HUDEP-2 (cell line): ENCODE measurements around the gene PPFIBP1.
A peak's percentile ranks its signal among the peaks of the same experiment; 100 is the strongest.

ENCODE experiments used
- DNase-seq, 76 experiments: peaks; one replicate each; lab custom pipeline; 2025; ENCODE audit not compliant: unreplicated experiment in 76 of 76; lab: John Stamatoyannopoulos, UW

PPFIBP1 gene

DNA sequence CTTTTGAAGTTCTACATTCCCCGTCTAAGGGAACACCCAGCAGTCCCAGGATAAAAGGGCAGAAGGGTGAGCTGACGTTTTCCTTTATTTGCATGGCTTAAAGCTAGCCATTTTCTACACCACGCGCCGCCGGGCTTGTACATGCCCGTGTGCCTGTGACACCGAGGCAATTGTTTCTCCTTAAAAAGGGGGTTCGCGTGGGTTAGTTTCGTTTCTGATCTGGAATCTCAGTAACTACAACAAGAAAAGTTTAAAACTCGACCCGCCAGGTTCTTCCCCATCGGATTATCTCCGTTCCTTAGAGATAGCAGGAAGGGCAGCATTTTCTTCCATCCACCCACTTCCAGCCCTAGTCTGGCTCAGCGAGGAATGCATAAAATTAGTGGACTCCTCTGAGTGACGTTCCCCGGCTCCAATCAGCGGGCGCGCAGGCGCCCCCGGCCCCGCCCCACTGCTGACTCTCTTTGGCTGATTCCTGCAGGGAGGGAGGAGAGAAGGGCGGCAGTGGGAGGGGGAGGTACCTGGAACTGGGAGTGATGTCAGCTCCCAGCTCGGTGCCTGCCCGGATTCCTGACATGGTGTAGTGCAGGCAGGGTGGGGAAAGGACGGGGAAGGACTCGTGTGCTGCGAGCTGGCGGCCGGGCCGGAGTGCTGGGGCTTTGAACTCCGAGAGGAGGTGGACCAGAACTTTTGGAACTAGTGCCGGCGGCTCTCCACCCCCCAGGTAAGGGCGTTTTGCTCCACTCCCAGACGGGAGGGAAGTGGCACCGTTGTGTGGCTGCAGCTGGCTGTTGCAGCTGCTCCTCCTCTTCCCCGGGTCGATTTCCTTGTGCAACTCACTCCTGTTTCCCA lies at the start of gene PPFIBP1:
PPFIBP1 (plus strand) TSS at position 565 of the 852 bp plus-strand sequence. CDS start 109,191 bp downstream, outside the sequence.
- DNase-seq = peak in 75 of 76 experiments; percentile 36 to 97 (median 89)

DNA sequence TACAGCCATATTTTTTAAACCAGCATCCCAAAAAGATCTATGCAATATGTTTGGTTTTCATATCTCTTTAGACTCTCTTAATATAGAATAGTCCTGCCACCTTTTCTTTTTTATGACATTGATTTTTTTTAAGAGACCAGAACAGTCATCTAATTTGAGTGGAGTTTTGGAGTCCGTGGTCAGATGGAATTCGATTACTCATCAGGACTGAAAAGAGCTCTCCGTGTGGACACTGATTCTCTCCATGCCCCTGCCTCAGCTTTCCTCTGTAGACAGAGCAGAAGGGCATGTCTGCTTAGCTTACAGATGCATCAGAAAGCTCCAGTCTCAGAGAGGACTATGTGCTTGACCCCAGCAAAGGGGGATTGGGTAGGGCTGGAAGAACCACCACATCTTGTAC lies 49.7 kb upstream of the PPFIBP1 start:
- DNase-seq = no peak

DNA sequence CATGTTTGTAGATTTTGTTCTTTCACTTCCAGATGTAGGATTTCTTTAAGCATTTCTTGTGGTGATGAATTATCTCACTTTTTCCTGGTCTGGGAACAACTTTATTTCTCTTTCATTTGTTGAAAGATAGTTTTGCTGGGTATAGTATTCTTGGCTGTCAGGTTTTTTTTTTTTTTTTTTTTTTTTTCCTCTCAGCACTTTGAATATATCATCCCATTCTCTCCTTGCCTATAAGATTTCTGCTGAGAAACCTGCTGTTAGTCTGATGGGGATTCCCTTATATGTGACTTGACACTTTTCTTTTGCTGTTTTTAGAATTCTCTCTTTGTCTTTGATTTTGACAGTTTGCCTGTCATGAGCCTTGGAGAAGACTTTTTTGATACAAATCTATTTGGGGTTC lies 47.0 kb upstream of the PPFIBP1 start:
- no peak for DNase-seq

- DNase-seq = no peak
Observed at GRCh38 chr12:27478949-27479348, 45.1 kb upstream of the PPFIBP1 start.

GRCh38 chr12:27480016-27480415 lies 44.0 kb upstream of the PPFIBP1 start:
- no peak for DNase-seq

DNA sequence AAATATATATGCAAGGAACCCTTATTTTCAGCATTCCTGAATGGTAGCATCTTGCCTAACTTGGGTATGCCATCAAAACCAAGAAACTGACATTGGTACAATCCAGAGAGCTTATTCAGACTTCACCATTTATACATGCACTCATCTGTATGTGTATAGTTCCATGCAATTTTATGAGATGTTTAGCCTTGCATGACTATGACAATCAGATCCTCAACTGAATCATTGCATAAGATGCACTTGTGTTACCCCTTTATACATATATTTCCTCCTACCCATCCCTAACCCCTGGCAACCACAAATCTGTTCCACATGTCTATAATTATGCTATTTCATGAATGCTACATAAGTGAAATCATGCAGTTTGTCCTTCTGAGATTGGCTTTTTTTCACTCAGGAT lies 37.0 kb upstream of the PPFIBP1 start:
- no peak for DNase-seq

DNA sequence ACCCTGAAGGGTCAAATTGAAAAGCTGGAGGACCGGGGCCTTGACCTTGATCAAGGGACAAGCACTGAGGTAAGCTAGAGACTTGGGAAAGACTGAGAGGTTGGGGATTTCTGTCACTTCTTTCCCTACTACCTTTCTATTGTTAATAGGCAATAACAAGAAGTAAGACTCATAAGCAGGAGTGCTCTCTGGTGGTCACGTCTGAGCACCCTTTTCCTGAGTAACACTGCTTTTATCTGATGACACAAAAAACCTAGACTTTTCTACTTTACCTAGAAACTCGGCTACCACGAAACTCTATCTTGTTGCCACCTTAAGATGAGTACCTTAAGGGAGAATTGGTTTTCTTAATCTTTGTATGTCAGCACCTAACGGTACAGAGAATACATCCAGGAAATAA lies 35.5 kb upstream of the PPFIBP1 start:
- no peak for DNase-seq

DNA sequence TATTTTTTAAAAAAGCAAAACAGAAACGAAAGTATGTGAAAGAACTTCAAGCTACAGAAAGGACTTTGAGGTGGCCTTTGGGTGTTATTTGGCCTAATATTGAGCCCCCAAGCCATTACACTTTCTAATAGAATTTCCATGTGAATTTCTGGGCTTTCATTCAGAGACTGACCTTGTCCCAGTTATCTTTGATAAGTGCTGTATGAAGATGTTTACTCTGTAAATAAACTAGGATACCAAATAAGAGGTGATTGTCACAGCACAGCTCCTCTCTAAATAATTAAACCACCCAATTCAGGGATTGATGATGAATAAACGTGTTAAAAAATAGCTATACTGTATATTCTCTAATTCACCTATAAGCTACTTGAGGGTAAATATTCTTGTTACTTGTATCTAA lies 32.8 kb upstream of the PPFIBP1 start:
- no peak for DNase-seq

GRCh38 chr12:27493260-27493940 lies 30.6 kb upstream of the PPFIBP1 start:
- DNase-seq = no peak

GRCh38 chr12:27497446-27497845 lies 26.6 kb upstream of the PPFIBP1 start:
- DNase-seq = no peak

- no peak for DNase-seq
Observed at GRCh38 chr12:27498149-27498548, 25.9 kb upstream of the PPFIBP1 start.

DNA sequence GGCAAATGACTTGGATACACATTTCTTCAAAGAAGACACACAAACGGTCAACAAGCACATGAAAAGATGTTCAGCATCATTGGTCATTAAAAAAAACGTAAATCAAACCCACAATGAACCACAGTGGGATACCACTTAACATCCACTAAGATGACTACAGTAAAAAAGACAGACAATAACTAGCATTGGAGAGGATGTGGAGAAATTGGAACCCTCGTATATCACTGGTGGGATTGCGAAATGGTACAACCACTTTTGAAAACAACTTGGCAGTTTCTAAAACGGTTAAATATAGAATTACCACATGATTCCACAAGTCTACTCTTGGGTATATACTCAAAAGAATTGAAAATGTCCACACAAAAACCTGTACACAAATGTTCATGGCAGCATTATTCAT lies 25.2 kb upstream of the PPFIBP1 start:
- no peak for DNase-seq

- DNase-seq = no peak
Observed at GRCh38 chr12:27499377-27499776, 24.6 kb upstream of the PPFIBP1 start.

- no peak for DNase-seq
Observed at GRCh38 chr12:27500546-27500945, 23.5 kb upstream of the PPFIBP1 start.

DNA sequence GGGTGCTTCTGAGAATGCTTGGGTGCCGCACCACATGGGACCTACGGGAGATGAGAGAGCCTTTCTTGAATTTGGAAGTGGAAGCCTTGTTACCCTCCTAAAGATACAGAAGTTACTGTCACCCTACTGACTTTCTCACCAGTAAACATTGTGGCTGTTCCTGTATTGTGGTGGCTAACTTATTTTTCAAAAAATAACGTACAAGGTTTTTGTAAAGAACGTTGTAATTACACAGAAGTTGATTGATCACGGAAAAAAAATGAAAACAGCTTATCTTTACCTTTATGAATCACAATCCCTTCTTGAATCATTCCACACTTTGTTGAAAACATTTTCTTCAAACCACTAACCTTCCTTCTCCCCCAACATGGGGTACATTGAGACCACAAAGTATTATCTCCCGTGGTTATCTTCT lies 22.0 kb upstream of the PPFIBP1 start:
- no peak for DNase-seq

DNA sequence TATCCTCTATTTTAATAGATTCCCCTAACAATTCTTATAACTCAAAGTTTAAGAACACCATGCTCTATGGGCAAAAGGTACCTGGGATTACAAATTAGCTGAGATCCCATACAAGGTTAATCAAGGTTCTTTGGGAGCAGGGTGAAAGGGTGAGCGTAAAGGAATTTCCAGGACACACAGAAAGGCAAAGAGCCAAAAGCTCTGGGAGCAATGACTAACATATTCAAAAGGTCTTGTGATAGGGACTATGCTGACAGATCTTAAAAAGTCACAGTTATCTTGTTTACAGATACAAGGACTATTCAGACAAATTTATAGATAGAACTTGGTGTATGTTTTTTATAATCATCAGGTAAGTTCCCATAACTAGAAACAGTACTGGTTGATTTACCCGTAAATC lies 19.5 kb upstream of the PPFIBP1 start:
- no peak for DNase-seq

GRCh38 chr12:27505109-27505508 lies 18.9 kb upstream of the PPFIBP1 start:
- no peak for DNase-seq

GRCh38 chr12:27505761-27506160 lies 18.2 kb upstream of the PPFIBP1 start:
- no peak for DNase-seq

- DNase-seq = no peak
Observed at GRCh38 chr12:27506645-27507189, 17.3 kb upstream of the PPFIBP1 start.

GRCh38 chr12:27508736-27509431 lies 15.1 kb upstream of the PPFIBP1 start:
- no peak for DNase-seq

GRCh38 chr12:27511031-27511722 lies 12.8 kb upstream of the PPFIBP1 start:
- DNase-seq = no peak
